GM12878 (cell line): Measurements from ENCODE around the gene EPB41. TPM values are rescaled to one million over a fixed set of nuclear protein-coding genes. Genes with fewer than 3 reads are reported as not detected.

Experiments
- ATAC-seq: fragments of 200-7000 bp; cut with Tn5 transposase; 3 replicates; pipeline ENCODE4 v1.9.1; 2020; ENCODE audit warnings: mild to moderate bottlenecking, moderate library complexity
- BruUV-seq: library from RNA; stranded (reverse); fragments of 400-500 nt; replicated peaks from 2 replicates; lab custom pipeline; 2021; lab: Mats Ljungman, UMichigan
- CTCF ChIA-PET: fragments of 300-600 bp; sonication (Branson Sonifier 250); formaldehyde crosslinking; extraction: SDS; loops from one replicate; lab custom pipeline; 2021; ENCODE audit warnings: inconsistent platforms; lab: Yijun Ruan, JAX
- POLR2A ChIA-PET: fragments of 350-600 bp; formaldehyde crosslinking; extraction: SDS; loops from one replicate; lab custom pipeline; 2021; ENCODE audit warnings: inconsistent platforms; lab: Charles Lee
- RAD21 ChIA-PET: fragments of 300-600 bp; sonication (Branson Sonifier 250); formaldehyde crosslinking; loops from one replicate; lab custom pipeline; 2023; ENCODE audit warnings: antibody characterized with exemption; ENCODE audit not compliant: unreplicated experiment; lab: Charles Lee
- SMC1A ChIA-PET: fragments of 300-600 bp; sonication (Branson Sonifier 250); formaldehyde crosslinking; loops from one replicate; lab custom pipeline; 2023; ENCODE audit not compliant: unreplicated experiment, uncharacterized antibody; lab: Charles Lee
- DNase-seq: peaks from one replicate; pipeline ENCODE4 v3.0.0-alpha.2; 2011; ENCODE audit warnings: low read depth, low spot score
- FAIRE-seq: peaks from 3 replicates; lab custom pipeline; 2011; peaks lifted over from hg19 to GRCh38; lab: Jason Lieb, UNC
- H2AFZ ChIP-seq: 2 replicates; pipeline ENCODE4 v1.6.0; 2011; ENCODE audit warnings: low read depth, low read length, control low read depth; ENCODE audit not compliant: control insufficient read depth
- H3K27ac ChIP-seq: 2 replicates; pipeline ENCODE4 v1.5.1; 2011; ENCODE audit warnings: control low read depth; ENCODE audit not compliant: control insufficient read depth, insufficient read depth
- H3K27me3 ChIP-seq, 2 experiments: replicated peaks in 1 of 2; 2 replicates each; pipeline versions ENCODE4 v1.6.0 to v1.6.1; 2011; ENCODE audit warnings: low read length in 1 of 2; ENCODE audit not compliant: control insufficient read depth in 2 of 2, insufficient read depth in 2 of 2
- H3K36me3 ChIP-seq, 2 experiments: 2 replicates each; pipeline ENCODE4 v1.5.1; 2011; ENCODE audit warnings: low read length in 1 of 2; ENCODE audit not compliant: control insufficient read depth in 2 of 2, insufficient read depth in 2 of 2
- H3K4me1 ChIP-seq: 2 replicates; pipeline ENCODE4 v1.6.1; 2011; ENCODE audit warnings: mild to moderate bottlenecking, low read length, moderate library complexity, mixed read lengths; ENCODE audit not compliant: control insufficient read depth, insufficient read depth
- H3K4me2 ChIP-seq: 2 replicates; pipeline ENCODE4 v1.6.0; 2011; ENCODE audit warnings: control low read depth; ENCODE audit not compliant: control insufficient read depth, insufficient read depth
- H3K4me3 ChIP-seq: fragments of 200-600 bp; sonication (generic); 2 replicates; pipeline ENCODE4 v1.5.1; 2016
- H3K79me2 ChIP-seq: 2 replicates; pipeline ENCODE4 v1.6.0; 2011; ENCODE audit warnings: low read length; ENCODE audit not compliant: control insufficient read depth, insufficient read depth
- H3K9ac ChIP-seq: 2 replicates; pipeline ENCODE4 v1.8.0; 2011; ENCODE audit warnings: low read length, control low read depth, mixed read lengths; ENCODE audit not compliant: control insufficient read depth, insufficient read depth
- H3K9me3 ChIP-seq: replicated peaks from 3 replicates; pipeline ENCODE4 v1.5.1; 2011; ENCODE audit warnings: mild to moderate bottlenecking, low read length; ENCODE audit not compliant: control insufficient read depth, insufficient read depth
- H4K20me1 ChIP-seq: 2 replicates; pipeline ENCODE4 v1.6.0; 2011; ENCODE audit not compliant: control insufficient read depth, insufficient read depth
- CBX3 ChIP-seq: fragments of 200-600 bp; sonication (generic); IDR thresholded peaks from 2 replicates; pipeline ENCODE4 v1.6.1; 2016; ENCODE audit warnings: low read depth, borderline replicate concordance
- CHD1 ChIP-seq: IDR thresholded peaks from 2 replicates; pipeline ENCODE4 v1.6.1; 2012; ENCODE audit warnings: low read depth, low read length, improper control_type of control experiment
- IRF5 ChIP-seq: fragments of 450-650 bp; IDR thresholded peaks from 2 replicates; pipeline ENCODE4 v1.6.1; 2017; ENCODE audit warnings: borderline replicate concordance
- LARP7 ChIP-seq: fragments of 450-650 bp; IDR thresholded peaks from 2 replicates; pipeline ENCODE4 v1.6.1; 2017; ENCODE audit warnings: mild to moderate bottlenecking
- MXI1 ChIP-seq: fragments of 150-350 bp; IDR thresholded peaks from 2 replicates; pipeline ENCODE4 v1.6.1; 2011; ENCODE audit warnings: low read depth, mild to moderate bottlenecking, inconsistent platforms, low read length, improper control_type of control experiment
- RELA ChIP-seq: fragments of 450-650 bp; IDR thresholded peaks from 2 replicates; pipeline ENCODE4 v1.8.0; 2014; ENCODE audit warnings: borderline replicate concordance; ENCODE audit not compliant: partially characterized antibody
- SRF ChIP-seq, 2 experiments: IDR thresholded peaks; 2 replicates each; pipeline ENCODE4 v1.6.1; 2011; ENCODE audit warnings: low read depth in 2 of 2, low read length in 2 of 2, mild to moderate bottlenecking in 1 of 2, moderate library complexity in 1 of 2
- TBL1XR1 ChIP-seq: IDR thresholded peaks from 2 replicates; pipeline ENCODE4 v1.6.1; 2012; ENCODE audit warnings: low read depth, low read length, improper control_type of control experiment
- in situ Hi-C: fragments of 300-500 bp; cut with MboI; formaldehyde crosslinking; loops from 9 replicates; pipeline ENCODE4 v1.14.3; 2018; ENCODE audit warnings: mixed read lengths
- intact Hi-C: fragments of 100-400 bp; cut with micrococcal nuclease; formaldehyde crosslinking; loops from one replicate; pipeline ENCODE4 v1.14.2; 2022; ENCODE audit not compliant: unreplicated experiment
- polyA plus RNA-seq, 11 experiments: library from polyadenylated mRNA; depleted of rRNA in 4 of 11; unstranded in 6 of 11; stranded (reverse) in 5 of 11; fragments of >200 nt; fragmentation: Nextera tagmentation in 4 of 11; fragmentation: Illumina TruSeq in 1 of 11; extraction: Ambion mirVana in 4 of 11; extraction: Trizol in 1 of 11; gene quantifications; 1 replicate in 1 of 11; 2 replicates in 10 of 11; pipeline versions ENCODE4 v1.2.1 to v1.2.3, GENCODE V29; 2011 to 2016; ENCODE audit warnings: inconsistent platforms in 2 of 11, missing spikeins in 2 of 11, low read depth in 1 of 11
- total RNA-seq, 4 experiments: library from RNA; depleted of rRNA in 3 of 4; stranded (reverse); fragments of >200 nt in 3 of 4; fragmentation: Illumina TruSeq in 1 of 4; extraction: Trizol in 1 of 4; gene quantifications; 2 replicates each; pipeline versions ENCODE4 v1.2.1 to v1.2.3, GENCODE V29; 2013 to 2021
- TF ChIP-seq, protein P1 (sequence below): fragments of 450-650 bp; IDR thresholded peaks from 2 replicates; pipeline ENCODE4 v1.6.1; 2017; ENCODE audit warnings: antibody characterized with exemption, mild to moderate bottlenecking, moderate library complexity
- TF ChIP-seq, protein P2 (sequence below): IDR thresholded peaks from 2 replicates; pipeline ENCODE4 v1.6.1; 2012; ENCODE audit warnings: improper control_type of control experiment, low read depth, low read length; ENCODE audit not compliant: insufficient replicate concordance

Gene EPB41
- total and polyA plus RNA-seq, 10 of the 15 experiments (the other 5 are each of a cell fraction or from before 2014, with no cell fraction given): 1.1 to 77.6 (median 58.8) TPM

- TF ChIP-seq IRF5 (no peak), SRF (IDR thresholded peaks at IDR 0.05; ENCODE audit: low read depth in 2 of 2, low read length in 2 of 2) (no peak)
These were observed 141.9 kb downstream of the EPB41 start (continued) for GRCh38 chr1:29056256-29056655.

DNA sequence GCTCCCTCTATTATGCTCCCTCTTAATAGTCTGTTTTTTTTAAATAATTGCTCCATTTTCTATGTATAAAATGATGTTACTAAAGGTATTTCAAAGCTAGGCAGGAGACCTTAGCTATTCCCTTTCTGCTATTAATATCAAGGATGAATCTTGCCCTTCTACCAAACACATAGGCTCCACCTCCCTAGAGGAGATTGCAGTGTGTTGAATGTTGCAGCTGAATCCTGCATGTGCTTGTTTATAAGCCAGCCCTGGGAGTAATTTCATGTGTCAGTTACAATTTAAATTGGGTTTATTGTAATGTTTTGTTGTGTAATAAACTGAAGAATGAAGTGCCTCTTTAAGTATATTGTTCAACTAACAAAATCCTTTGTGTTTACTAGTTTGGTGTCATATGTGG lies 143.3 kb downstream of the EPB41 start:
- ChIA-PET CTCF (interaction anchor here (1.1 to 1.2 kb wide), 2 partner anchors 8 to 176 kb away, joined by 3 read pairs; no protein-coding TSS in a partner anchor), SMC1A (interaction anchor here (1.2 kb wide), 1 partner anchor 180 kb away, joined by 4 read pairs; no protein-coding TSS in a partner anchor), RAD21 (no interaction called here), POLR2A (no interaction called here)
- Histone ChIP-seq H3K4me1 (no peaks in the 10 kb centered on the region), H3K36me3 (no peaks in the 10 kb centered on the region), H3K4me3 (no peak overlapping the region), H3K27me3 (no peaks in the 10 kb centered on the region), H3K9me3 (no peaks in the 10 kb centered on the region), H2AFZ (no peak overlapping the region), H3K79me2 (no peaks in the 10 kb centered on the region), H3K27ac (no peak overlapping the region), H3K9ac (no peak overlapping the region), H3K4me2 (no peak overlapping the region), H4K20me1 (no peaks in the 10 kb centered on the region)
- ATAC-seq (no peak), FAIRE-seq (no peak), DNase-seq (no peak)
- no TSS peak for BruUV-seq
- intact Hi-C loops: no loop called here
- in situ Hi-C loops: no loop called here
- no peak for TF ChIP-seq RELA
- TF ChIP-seq MXI1: no peak
- TF ChIP-seq CHD1: no peak
- TF ChIP-seq, protein P1, sequence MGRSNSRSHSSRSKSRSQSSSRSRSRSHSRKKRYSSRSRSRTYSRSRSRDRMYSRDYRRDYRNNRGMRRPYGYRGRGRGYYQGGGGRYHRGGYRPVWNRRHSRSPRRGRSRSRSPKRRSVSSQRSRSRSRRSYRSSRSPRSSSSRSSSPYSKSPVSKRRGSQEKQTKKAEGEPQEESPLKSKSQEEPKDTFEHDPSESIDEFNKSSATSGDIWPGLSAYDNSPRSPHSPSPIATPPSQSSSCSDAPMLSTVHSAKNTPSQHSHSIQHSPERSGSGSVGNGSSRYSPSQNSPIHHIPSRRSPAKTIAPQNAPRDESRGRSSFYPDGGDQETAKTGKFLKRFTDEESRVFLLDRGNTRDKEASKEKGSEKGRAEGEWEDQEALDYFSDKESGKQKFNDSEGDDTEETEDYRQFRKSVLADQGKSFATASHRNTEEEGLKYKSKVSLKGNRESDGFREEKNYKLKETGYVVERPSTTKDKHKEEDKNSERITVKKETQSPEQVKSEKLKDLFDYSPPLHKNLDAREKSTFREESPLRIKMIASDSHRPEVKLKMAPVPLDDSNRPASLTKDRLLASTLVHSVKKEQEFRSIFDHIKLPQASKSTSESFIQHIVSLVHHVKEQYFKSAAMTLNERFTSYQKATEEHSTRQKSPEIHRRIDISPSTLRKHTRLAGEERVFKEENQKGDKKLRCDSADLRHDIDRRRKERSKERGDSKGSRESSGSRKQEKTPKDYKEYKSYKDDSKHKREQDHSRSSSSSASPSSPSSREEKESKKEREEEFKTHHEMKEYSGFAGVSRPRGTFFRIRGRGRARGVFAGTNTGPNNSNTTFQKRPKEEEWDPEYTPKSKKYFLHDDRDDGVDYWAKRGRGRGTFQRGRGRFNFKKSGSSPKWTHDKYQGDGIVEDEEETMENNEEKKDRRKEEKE: no peak
- TF ChIP-seq LARP7: no peak
- TF ChIP-seq, protein P2, sequence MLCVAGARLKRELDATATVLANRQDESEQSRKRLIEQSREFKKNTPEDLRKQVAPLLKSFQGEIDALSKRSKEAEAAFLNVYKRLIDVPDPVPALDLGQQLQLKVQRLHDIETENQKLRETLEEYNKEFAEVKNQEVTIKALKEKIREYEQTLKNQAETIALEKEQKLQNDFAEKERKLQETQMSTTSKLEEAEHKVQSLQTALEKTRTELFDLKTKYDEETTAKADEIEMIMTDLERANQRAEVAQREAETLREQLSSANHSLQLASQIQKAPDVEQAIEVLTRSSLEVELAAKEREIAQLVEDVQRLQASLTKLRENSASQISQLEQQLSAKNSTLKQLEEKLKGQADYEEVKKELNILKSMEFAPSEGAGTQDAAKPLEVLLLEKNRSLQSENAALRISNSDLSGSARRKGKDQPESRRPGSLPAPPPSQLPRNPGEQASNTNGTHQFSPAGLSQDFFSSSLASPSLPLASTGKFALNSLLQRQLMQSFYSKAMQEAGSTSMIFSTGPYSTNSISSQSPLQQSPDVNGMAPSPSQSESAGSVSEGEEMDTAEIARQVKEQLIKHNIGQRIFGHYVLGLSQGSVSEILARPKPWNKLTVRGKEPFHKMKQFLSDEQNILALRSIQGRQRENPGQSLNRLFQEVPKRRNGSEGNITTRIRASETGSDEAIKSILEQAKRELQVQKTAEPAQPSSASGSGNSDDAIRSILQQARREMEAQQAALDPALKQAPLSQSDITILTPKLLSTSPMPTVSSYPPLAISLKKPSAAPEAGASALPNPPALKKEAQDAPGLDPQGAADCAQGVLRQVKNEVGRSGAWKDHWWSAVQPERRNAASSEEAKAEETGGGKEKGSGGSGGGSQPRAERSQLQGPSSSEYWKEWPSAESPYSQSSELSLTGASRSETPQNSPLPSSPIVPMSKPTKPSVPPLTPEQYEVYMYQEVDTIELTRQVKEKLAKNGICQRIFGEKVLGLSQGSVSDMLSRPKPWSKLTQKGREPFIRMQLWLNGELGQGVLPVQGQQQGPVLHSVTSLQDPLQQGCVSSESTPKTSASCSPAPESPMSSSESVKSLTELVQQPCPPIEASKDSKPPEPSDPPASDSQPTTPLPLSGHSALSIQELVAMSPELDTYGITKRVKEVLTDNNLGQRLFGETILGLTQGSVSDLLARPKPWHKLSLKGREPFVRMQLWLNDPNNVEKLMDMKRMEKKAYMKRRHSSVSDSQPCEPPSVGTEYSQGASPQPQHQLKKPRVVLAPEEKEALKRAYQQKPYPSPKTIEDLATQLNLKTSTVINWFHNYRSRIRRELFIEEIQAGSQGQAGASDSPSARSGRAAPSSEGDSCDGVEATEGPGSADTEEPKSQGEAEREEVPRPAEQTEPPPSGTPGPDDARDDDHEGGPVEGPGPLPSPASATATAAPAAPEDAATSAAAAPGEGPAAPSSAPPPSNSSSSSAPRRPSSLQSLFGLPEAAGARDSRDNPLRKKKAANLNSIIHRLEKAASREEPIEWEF: no peak
- no peak for TF ChIP-seq CBX3
- TF ChIP-seq TBL1XR1: no peak
